ENCODE results near the gene TRIM62.

The TRIM62 gene

DNA sequence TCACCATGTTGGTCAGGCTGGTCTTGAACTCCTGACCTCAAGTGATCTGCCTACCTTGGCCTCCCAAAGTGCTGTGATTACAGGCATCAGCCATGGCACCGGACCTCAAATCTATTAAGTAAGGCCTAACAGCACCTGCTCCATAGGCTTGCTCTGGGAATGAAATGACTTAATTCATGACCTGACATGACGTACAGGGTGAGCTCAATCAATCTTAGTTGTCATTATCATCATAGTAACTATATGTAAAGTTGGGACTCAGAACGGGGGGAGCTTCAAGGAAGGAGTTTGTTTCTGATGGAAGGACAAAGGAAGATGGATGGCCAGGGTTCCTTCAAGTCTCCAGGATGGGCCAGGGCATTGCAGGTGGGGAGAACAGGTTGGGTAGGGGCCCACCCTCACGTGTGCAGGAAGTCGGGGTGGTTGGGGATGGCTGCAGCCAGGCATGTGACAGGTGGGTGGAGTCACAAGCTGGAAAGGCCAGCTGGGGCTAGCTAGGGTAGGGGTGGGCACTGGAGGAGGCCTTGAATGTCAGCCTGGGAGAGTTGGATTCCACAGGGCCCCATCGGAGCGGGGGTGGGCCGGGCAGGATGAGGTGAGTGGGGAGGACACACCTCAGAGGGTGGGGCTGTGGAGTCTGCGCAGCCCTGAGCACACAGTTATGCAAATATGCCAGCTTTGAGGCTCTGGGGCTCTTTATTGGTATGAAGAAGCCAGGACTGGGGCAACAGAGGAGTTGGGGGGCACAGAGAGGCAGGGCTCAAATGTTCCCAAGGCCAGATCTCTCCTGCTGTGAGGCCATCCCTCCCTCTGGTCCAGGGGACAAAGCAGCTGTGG lies 9.6 kb downstream of the TRIM62 start:
- Histone ChIP-seq H3K27ac (no peak overlapping the region), H3K36me3 (peaks cover 52% of the 10 kb centered on the region), H3K9me3 (no peaks in the 10 kb centered on the region), H3K4me1 (peaks cover 6% of the 10 kb centered on the region; the same call in 1 of the 2 replicates), H3K27me3 (no peaks in the 10 kb centered on the region), H3K9ac (no peak overlapping the region), H3K4me2 (no peak overlapping the region), H4K20me1 (peaks cover 14% of the 10 kb centered on the region), H3K4me3 (no peak overlapping the region)
- TF ChIP-seq Cebpa-rat (IDR thresholded peaks at IDR 0.05): no peak

GRCh38 chr1:33170351-33171274 lies 11.2 kb downstream of the TRIM62 start:
- no peak for TF ChIP-seq Cebpa-rat (IDR thresholded peaks at IDR 0.05)
- Histone ChIP-seq H3K4me1 (peaks cover 6% of the 10 kb centered on the region; the same call in 1 of the 2 replicates), H3K36me3 (peaks cover 53% of the 10 kb centered on the region), H3K27ac (no peak overlapping the region), H3K27me3 (no peaks in the 10 kb centered on the region), H4K20me1 (no peaks in the 10 kb centered on the region), H3K9me3 (no peaks in the 10 kb centered on the region), H3K4me2 (no peak overlapping the region), H3K4me3 (no peak overlapping the region), H3K9ac (no peak overlapping the region)

GRCh38 chr1:33169290-33170055 lies 12.4 kb downstream of the TRIM62 start:
- H3K27ac ChIP-seq: no peak overlapping the region
- TF ChIP-seq Cebpa-rat (IDR thresholded peaks at IDR 0.05): no peak
- peaks cover 6% of the 10 kb centered on the region; the same call in 1 of the 2 replicates for H3K4me1 ChIP-seq
- no peaks in the 10 kb centered on the region for H3K9me3 ChIP-seq
- no peak overlapping the region for H3K4me3 ChIP-seq
- H3K4me2 ChIP-seq: no peak overlapping the region
- no peaks in the 10 kb centered on the region for H3K27me3 ChIP-seq
- H4K20me1 ChIP-seq: no peaks in the 10 kb centered on the region
- no peak overlapping the region for H3K9ac ChIP-seq
- H3K36me3 ChIP-seq: peaks cover 56% of the 10 kb centered on the region

GRCh38 chr1:33168556-33169289 lies 13.1 kb downstream of the TRIM62 start:
- H3K9ac ChIP-seq: no peak overlapping the region
- H3K27ac ChIP-seq: no peak overlapping the region
- H3K4me1 ChIP-seq: peaks cover 12% of the 10 kb centered on the region
- TF ChIP-seq Cebpa-rat (IDR thresholded peaks at IDR 0.05): no peak
- no peak overlapping the region for H3K4me2 ChIP-seq
- H3K9me3 ChIP-seq: no peaks in the 10 kb centered on the region
- H3K27me3 ChIP-seq: no peaks in the 10 kb centered on the region
- no peak overlapping the region for H3K4me3 ChIP-seq
- peaks cover 62% of the 10 kb centered on the region for H3K36me3 ChIP-seq
- H4K20me1 ChIP-seq: no peaks in the 10 kb centered on the region

GRCh38 chr1:33167650-33168447 lies 14.0 kb downstream of the TRIM62 start:
- TF ChIP-seq Cebpa-rat (IDR thresholded peaks at IDR 0.05): no peak
- H3K9ac ChIP-seq: no peak overlapping the region
- peaks cover 62% of the 10 kb centered on the region for H3K36me3 ChIP-seq

DNA sequence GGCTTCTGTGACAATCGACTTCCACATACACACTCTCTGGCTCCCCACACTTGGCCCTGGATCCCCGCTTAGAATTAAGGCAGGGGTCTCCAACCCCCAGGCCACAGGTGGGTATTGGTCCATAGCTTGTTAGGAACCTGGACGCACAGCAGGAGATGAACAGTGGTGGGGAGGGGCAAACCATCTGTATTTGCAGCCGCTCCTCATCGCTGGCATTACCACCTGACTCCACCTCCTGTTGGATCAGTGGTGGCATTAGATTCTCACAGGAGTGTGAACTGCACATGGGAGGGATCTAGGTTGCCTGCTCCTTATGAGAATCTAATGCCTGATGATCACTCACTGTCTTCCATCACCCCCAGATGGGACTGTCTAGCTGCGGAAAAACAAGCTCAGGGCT lies 16.0 kb downstream of the TRIM62 start:
- Histone ChIP-seq H3K4me1 (peaks cover 16% of the 10 kb centered on the region), H3K27ac (no peak overlapping the region), H3K4me2 (no peak overlapping the region), H3K36me3 (peaks cover 58% of the 10 kb centered on the region), H3K4me3 (no peak overlapping the region), H3K27me3 (no peaks in the 10 kb centered on the region), H4K20me1 (no peaks in the 10 kb centered on the region), H3K9ac (no peak overlapping the region), H3K9me3 (no peaks in the 10 kb centered on the region)
- TF ChIP-seq Cebpa-rat (IDR thresholded peaks at IDR 0.05): no peak

More at GRCh38 chr1:33167650-33168447, 14.0 kb downstream of the TRIM62 start:
- no peak overlapping the region for H3K27ac ChIP-seq
- H3K4me2 ChIP-seq: no peak overlapping the region
- H3K4me3 ChIP-seq: no peak overlapping the region
- no peaks in the 10 kb centered on the region for H3K9me3 ChIP-seq
- peaks cover 16% of the 10 kb centered on the region for H3K4me1 ChIP-seq
- no peaks in the 10 kb centered on the region for H4K20me1 ChIP-seq
- H3K27me3 ChIP-seq: no peaks in the 10 kb centered on the region

GRCh38 chr1:33165209-33165608 lies 16.6 kb downstream of the TRIM62 start:
- Histone ChIP-seq H3K4me1 (peaks cover 16% of the 10 kb centered on the region), H3K9ac (no peak overlapping the region)

More at GRCh38 chr1:33165209-33165608, 16.6 kb downstream of the TRIM62 start:
- no peak for TF ChIP-seq Cebpa-rat (IDR thresholded peaks at IDR 0.05)
- Histone ChIP-seq H3K36me3 (peaks cover 56% of the 10 kb centered on the region), H3K27ac (no peak overlapping the region), H3K4me3 (no peak overlapping the region), H3K4me2 (no peak overlapping the region), H3K9me3 (no peaks in the 10 kb centered on the region), H3K27me3 (no peaks in the 10 kb centered on the region), H4K20me1 (no peaks in the 10 kb centered on the region)
